ENCODE results near the gene POLE4. TPM values are rescaled to one million over a fixed set of nuclear protein-coding genes. Genes with fewer than 3 reads are reported as not detected.

POLE4 gene
- total RNA-seq, 1 experiment from 2014 or later, result 34.4 TPM

DNA sequence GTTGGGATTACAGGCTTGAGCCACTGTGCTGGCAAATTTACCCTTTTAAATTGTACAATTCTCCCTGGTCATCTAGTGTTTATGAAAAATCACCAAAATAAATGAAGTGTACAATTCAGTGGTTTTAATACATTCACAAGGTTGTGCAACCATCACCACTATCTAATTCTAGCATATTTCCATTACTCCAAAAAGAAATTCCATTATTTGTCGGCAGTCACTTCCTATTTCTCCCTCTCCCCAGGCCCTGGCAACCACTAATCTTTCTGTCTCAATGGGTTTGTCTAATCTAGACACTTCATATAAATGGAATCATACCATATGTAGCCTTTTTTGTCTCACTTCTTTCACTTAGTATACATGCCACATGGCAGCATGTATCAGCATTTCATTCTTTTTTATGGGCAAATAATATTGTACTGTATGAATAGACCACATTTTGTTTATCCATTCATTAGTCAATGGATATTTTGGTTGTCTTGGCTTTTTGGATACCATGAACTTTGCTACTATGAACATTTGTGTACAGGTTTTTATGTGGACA, 12.6 kb upstream of the POLE4 start:
- Histone ChIP-seq H3K4me1 (ENCODE audit: insufficient read depth, low read length) (0 out of 2 replicates have a peak, but pooled peaks cover 2% of the 10 kb centered on the region), H4K8ac (replicated peaks; ENCODE audit: insufficient read length, low read depth, low read length) (no peak overlapping the region), H3T11ph (ENCODE audit: low read length) (no peak overlapping the region), H2BK20ac (ENCODE audit: low read depth, low read length, poor library complexity, severe bottlenecking) (no peak overlapping the region), H3K79me1 (ENCODE audit: insufficient read depth, low read depth, low read length, poor library complexity, severe bottlenecking) (no peaks in the 10 kb centered on the region), H3K9me3 (ENCODE audit: control insufficient read depth, low read depth, low read length) (no peaks in the 10 kb centered on the region), H3K27me3 (ENCODE audit: insufficient read depth, low read length) (no peaks in the 10 kb centered on the region), H3K9ac (ENCODE audit: extremely low read depth, insufficient read length, low read length) (no peak overlapping the region), H3K18ac (ENCODE audit: insufficient read length, low read depth, low read length) (no peak overlapping the region), H2AFZ (ENCODE audit: low read length) (no peak overlapping the region), H3K79me2 (ENCODE audit: insufficient read depth, low read length) (no peaks in the 10 kb centered on the region), H4K20me1 (ENCODE audit: control insufficient read depth, insufficient read depth, insufficient read length) (no peaks in the 10 kb centered on the region), H3K14ac (ENCODE audit: insufficient read depth, low read length) (no peak overlapping the region), H2BK120ac (ENCODE audit: low read depth, low read length, poor library complexity, severe bottlenecking) (no peak overlapping the region), H4K5ac (ENCODE audit: insufficient read length, low read depth, low read length) (no peak overlapping the region), H2BK15ac (ENCODE audit: low read depth, low read length) (no peak overlapping the region), H3K23ac (ENCODE audit: insufficient read length, low read depth, low read length) (no peak overlapping the region), H3K27ac (ENCODE audit: insufficient read length, low read depth, low read length) (no peak overlapping the region), H3K4me2 (ENCODE audit: insufficient read depth, insufficient read length, low read length) (no peak overlapping the region), H4K91ac (ENCODE audit: insufficient read length, low read depth, low read length) (no peak overlapping the region), H2BK5ac (ENCODE audit: insufficient read length, low read length) (no peak overlapping the region), H2AK5ac (ENCODE audit: insufficient read length, low read length) (no peak overlapping the region), H3K56ac (ENCODE audit: insufficient read length, low read depth, low read length) (no peak overlapping the region), H2BK12ac (ENCODE audit: insufficient read length, low read depth, low read length) (no peak overlapping the region), H3K4ac (ENCODE audit: low read depth, low read length) (no peak overlapping the region), H3K23me2 (ENCODE audit: insufficient read length, low read depth, low read length, poor library complexity, severe bottlenecking) (no peaks in the 10 kb centered on the region)
- Mint-ChIP-seq H3K4me3 (no peak overlapping the region), H3K27me3 (ENCODE audit: low read depth) (peaks cover 4% of the 10 kb centered on the region; the same call in 1 of the 2 replicates), H3K36me3 (ENCODE audit: insufficient read depth in 1 of 3, low read depth in 3 of 3) (peaks cover 5 to 24% (median 11%) of the 10 kb centered on the region in 3 experiments), H3K27ac (no peak overlapping the region), H3K4me1 (peaks cover 2 to 12% of the 10 kb centered on the region in 2 experiments; a peak in 3 of 4 replicates), H3K9me3 (peaks cover 8 to 17% of the 10 kb centered on the region in 2 experiments)
- no peak for DNase-seq
- TF ChIP-seq CTCF (conservative IDR thresholded peaks at IDR 0.05), result no peak
- WGBS (ENCODE audit: extremely low coverage, insufficient read length, low lambda C conversion rate), result no CpG with 5 or more reads among the region's 1 CpG

All from H9 (cell line).